ENCODE measurements around the gene MYLK. TPM values are rescaled to one million over a fixed set of nuclear protein-coding genes. Genes with fewer than 3 reads are reported as not detected.

The MYLK gene
- total and polyA plus RNA-seq, 8 donors = 35.1 to 916 (median 340) TPM

GRCh38 chr3:123642182-123642956 lies 241.8 kb downstream of the MYLK start:
- Histone ChIP-seq H3K27ac (peak overlapping the region in 4 of 5 donors; percentile 24 to 82 (median 66)), H3K4me3 (no peak overlapping the region), H3K9me3 (no peaks in the 10 kb centered on the region), H3K36me3 (peaks cover 16 to 69% (median 42%) of the 10 kb centered on the region in 4 donors), H3K4me1 (peaks cover 0 to 32% (median 11%) of the 10 kb centered on the region in 4 donors), H3K27me3 (no peaks in the 10 kb centered on the region)
- peak; percentile 72 to 91 for DNase-seq
- 26 to 37% (median 32%) methylated on average over 3 of the region's 3 CpGs for WGBS, 5 donors
- intact Hi-C loops (cut with DNase I; ENCODE audit: low total_unique reads) = no loop called here
- TF ChIP-seq POLR2A (IDR thresholded peaks at IDR 0.05) (no peak), POLR2AphosphoS5 (IDR thresholded peaks at IDR 0.05) (peak in 2 of 3 donors; percentile 23 to 65), EP300 (IDR thresholded peaks at IDR 0.05) (no peak)
- TF ChIP-seq, protein P1, sequence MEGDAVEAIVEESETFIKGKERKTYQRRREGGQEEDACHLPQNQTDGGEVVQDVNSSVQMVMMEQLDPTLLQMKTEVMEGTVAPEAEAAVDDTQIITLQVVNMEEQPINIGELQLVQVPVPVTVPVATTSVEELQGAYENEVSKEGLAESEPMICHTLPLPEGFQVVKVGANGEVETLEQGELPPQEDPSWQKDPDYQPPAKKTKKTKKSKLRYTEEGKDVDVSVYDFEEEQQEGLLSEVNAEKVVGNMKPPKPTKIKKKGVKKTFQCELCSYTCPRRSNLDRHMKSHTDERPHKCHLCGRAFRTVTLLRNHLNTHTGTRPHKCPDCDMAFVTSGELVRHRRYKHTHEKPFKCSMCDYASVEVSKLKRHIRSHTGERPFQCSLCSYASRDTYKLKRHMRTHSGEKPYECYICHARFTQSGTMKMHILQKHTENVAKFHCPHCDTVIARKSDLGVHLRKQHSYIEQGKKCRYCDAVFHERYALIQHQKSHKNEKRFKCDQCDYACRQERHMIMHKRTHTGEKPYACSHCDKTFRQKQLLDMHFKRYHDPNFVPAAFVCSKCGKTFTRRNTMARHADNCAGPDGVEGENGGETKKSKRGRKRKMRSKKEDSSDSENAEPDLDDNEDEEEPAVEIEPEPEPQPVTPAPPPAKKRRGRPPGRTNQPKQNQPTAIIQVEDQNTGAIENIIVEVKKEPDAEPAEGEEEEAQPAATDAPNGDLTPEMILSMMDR (IDR thresholded peaks at IDR 0.05) = peak in 5 of 7 experiments; percentile 37 to 72 (median 63)

GRCh38 chr3:123641505-123641904 lies 242.6 kb downstream of the MYLK start:
- 55 to 87% (median 69%) methylated on average over 3 to 4 of the region's 4 CpGs for WGBS, 5 donors

GRCh38 chr3:123640740-123641462 lies 243.2 kb downstream of the MYLK start:
- TF ChIP-seq POLR2AphosphoS5 (IDR thresholded peaks at IDR 0.05) = peak in 1 of 3 donors; percentile 64
- TF ChIP-seq EP300 (IDR thresholded peaks at IDR 0.05) = no peak
- no peak for TF ChIP-seq POLR2A (IDR thresholded peaks at IDR 0.05)
- no peak for DNase-seq
- WGBS, 5 donors = 60 to 84% (median 79%) methylated on average over 4 of the region's 4 CpGs
- Histone ChIP-seq H3K27me3 (no peaks in the 10 kb centered on the region), H3K9me3 (no peaks in the 10 kb centered on the region), H3K4me3 (no peak overlapping the region), H3K27ac (peak overlapping the region in 4 of 5 donors; percentile 24 to 82 (median 66)), H3K36me3 (peaks cover 15 to 66% (median 30%) of the 10 kb centered on the region in 4 donors), H3K4me1 (peaks cover 0 to 47% (median 18%) of the 10 kb centered on the region in 4 donors)
- intact Hi-C loops (cut with DNase I; ENCODE audit: low total_unique reads) = no loop called here

More at GRCh38 chr3:123641505-123641904, 242.6 kb downstream of the MYLK start:
- H3K4me1 ChIP-seq = peaks cover 0 to 41% (median 15%) of the 10 kb centered on the region in 4 donors
- TF ChIP-seq POLR2AphosphoS5 (IDR thresholded peaks at IDR 0.05) (no peak), EP300 (IDR thresholded peaks at IDR 0.05) (no peak), POLR2A (IDR thresholded peaks at IDR 0.05) (no peak)
- TF ChIP-seq, protein P1 (IDR thresholded peaks at IDR 0.05) = no peak
- H3K9me3 ChIP-seq = no peaks in the 10 kb centered on the region
- DNase-seq = no peak
- peak overlapping the region in 4 of 5 donors; percentile 24 to 82 (median 66) for H3K27ac ChIP-seq
- intact Hi-C loops (cut with DNase I; ENCODE audit: low total_unique reads) = no loop called here
- H3K27me3 ChIP-seq = no peaks in the 10 kb centered on the region
- no peak overlapping the region for H3K4me3 ChIP-seq
- H3K36me3 ChIP-seq = peaks cover 16 to 66% (median 33%) of the 10 kb centered on the region in 4 donors

GRCh38 chr3:123640311-123640710 lies 243.8 kb downstream of the MYLK start:
- peak overlapping the region in 3 of 5 donors; percentile 55 to 82 (median 69) for H3K27ac ChIP-seq
- intact Hi-C loops (cut with DNase I; ENCODE audit: low total_unique reads) = no loop called here
- peaks cover 11 to 61% (median 26%) of the 10 kb centered on the region in 4 donors for H3K36me3 ChIP-seq
- peaks cover 0 to 53% (median 22%) of the 10 kb centered on the region in 4 donors for H3K4me1 ChIP-seq
- no peak for DNase-seq
- TF ChIP-seq POLR2AphosphoS5 (IDR thresholded peaks at IDR 0.05) (no peak), POLR2A (IDR thresholded peaks at IDR 0.05) (no peak), EP300 (IDR thresholded peaks at IDR 0.05) (no peak)
- TF ChIP-seq, protein P1 (IDR thresholded peaks at IDR 0.05) = no peak
- no peaks in the 10 kb centered on the region for H3K9me3 ChIP-seq
- no peak overlapping the region for H3K4me3 ChIP-seq
- H3K27me3 ChIP-seq = no peaks in the 10 kb centered on the region
- 88 to 96% (median 93%) methylated on average over 15 of the region's 15 CpGs for WGBS, 5 donors

Data from stomach (tissue), 9 donors.